Measurements from ENCODE around the gene FNDC7.
"Not testable (repeated sequence)": the region's sequence is repeated elsewhere in the genome, so short reads cannot be mapped to it uniquely, and the experiment has no call there.

Gene FNDC7

DNA sequence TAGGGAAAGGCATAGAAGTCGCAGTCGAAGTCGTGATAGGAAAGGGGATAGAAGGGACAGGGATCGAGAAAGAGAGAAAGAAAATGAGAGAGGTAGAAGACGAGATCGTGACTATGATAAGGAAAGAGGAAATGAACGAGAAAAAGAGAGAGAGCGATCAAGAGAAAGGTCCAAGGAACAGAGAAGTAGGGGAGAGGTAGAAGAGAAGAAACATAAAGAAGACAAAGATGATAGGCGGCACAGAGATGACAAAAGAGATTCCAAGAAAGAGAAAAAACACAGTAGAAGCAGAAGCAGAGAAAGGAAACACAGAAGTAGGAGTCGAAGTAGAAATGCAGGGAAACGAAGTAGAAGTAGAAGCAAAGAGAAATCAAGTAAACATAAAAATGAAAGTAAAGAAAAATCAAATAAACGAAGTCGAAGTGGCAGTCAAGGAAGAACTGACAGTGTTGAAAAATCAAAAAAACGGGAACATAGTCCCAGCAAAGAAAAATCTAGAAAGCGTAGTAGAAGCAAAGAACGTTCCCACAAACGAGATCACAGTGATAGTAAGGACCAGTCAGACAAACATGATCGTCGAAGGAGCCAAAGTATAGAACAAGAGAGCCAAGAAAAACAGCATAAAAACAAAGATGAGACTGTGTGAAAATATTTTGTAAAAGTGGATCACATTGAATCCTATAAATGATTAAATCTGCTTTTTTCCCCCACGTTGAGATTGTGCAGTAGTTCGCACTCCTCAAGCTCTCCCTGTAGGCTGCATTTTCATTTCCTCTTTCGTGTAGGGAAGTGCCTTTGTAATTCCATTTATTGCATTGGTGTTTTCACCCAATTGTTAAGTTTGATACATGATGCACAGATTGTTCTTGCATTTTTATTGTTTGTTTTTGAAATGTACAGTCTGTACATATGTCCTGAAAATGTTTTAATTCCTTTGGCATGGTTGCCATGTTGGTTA lies 13.1 kb upstream of the FNDC7 start:
- no peak for DNase-seq (ENCODE audit: low read depth in 3 of 3, low spot score in 1 of 3)

- DNase-seq (ENCODE audit: low read depth in 3 of 3, low spot score in 1 of 3) = no peak
Measured at GRCh38 chr1:108701176-108701849, 11.4 kb upstream of the FNDC7 start.

GRCh38 chr1:108702109-108702508 lies 10.6 kb upstream of the FNDC7 start:
- not testable (repeated sequence) for DNase-seq (ENCODE audit: low read depth in 3 of 3, low spot score in 1 of 3)

- DNase-seq (ENCODE audit: low read depth in 3 of 3, low spot score in 1 of 3) = no peak
Measured at GRCh38 chr1:108703939-108704338, 8.8 kb upstream of the FNDC7 start.

- DNase-seq (ENCODE audit: low read depth in 3 of 3, low spot score in 1 of 3) = no peak
Measured at GRCh38 chr1:108704496-108704895, 8.2 kb upstream of the FNDC7 start.

DNA sequence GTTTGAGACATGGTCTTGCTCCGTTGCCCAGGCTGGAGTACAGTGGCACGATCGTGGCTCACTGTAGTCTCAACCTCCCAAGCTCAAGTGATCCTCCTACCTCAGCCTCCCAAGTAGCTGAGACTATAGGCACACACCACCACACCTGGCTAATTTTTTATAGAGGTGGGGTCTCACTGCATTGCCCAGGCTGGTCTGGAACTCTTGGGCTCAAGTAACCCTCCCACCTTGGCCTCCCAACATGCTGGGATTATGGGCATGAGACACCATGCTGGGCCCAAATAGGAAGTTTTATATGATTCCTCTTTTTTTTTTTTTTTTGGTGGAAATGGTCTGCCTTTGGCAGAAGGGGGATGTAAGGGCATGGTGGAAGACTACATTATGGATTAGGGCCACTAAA lies 6.1 kb upstream of the FNDC7 start:
- no peak for DNase-seq (ENCODE audit: low read depth in 3 of 3, low spot score in 1 of 3)

DNA sequence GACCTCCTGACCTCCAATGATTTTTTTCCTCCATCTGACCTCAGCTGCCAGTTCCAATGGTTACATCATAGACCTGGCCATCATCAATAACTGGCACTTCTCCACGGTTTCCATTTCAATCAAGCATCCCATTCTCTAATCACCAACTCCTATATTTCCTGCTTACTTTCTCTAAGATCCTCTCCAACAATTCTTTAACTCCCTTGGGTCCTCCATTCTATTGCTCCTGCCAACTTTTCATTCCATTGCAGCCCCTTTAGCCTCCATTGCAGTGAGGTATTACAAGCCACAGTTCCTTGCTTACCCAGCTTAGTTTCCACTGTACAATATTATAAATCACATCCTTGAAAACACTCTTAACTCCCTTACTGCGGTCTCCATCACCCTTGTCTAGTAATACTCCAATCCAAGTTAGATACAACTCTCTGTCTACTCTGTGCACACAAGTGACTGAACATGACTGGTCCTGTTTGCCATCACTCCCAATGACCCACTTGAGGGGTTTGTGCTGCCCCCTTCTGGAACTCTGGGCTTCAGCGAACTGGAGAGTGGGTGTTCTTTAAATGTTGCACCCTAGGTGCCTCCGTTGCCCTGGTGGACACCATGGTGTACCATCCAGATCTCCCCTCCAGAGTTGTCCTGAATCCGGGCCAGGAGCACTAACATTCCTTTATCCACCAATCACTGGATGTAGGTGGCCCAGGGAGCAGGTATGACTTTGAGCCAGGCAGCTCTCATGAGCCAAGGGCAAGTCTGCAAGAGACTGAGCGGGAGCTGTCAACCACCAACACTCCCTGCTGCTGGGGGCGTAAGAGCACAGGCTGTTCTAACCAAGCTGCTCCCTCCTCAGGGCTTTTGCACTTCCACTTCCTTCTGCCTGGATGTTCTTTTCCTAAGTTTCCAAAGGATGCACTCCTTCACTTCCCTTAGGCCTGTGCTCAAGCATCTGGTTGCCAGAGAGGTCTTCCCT lies 3.7 kb upstream of the FNDC7 start:
- DNase-seq (ENCODE audit: low read depth in 3 of 3, low spot score in 1 of 3) = peak; percentile 13 to 40 (median 32)

GRCh38 chr1:108715932-108716331 lies 3.2 kb downstream of the FNDC7 start:
- DNase-seq (ENCODE audit: low read depth in 3 of 3, low spot score in 1 of 3) = no peak

GRCh38 chr1:108716437-108717230 lies 3.9 kb downstream of the FNDC7 start:
- no peak for DNase-seq (ENCODE audit: low read depth in 3 of 3, low spot score in 1 of 3)

GRCh38 chr1:108717774-108718316 lies 5.1 kb downstream of the FNDC7 start:
- no peak for DNase-seq (ENCODE audit: low read depth in 3 of 3, low spot score in 1 of 3)

DNA sequence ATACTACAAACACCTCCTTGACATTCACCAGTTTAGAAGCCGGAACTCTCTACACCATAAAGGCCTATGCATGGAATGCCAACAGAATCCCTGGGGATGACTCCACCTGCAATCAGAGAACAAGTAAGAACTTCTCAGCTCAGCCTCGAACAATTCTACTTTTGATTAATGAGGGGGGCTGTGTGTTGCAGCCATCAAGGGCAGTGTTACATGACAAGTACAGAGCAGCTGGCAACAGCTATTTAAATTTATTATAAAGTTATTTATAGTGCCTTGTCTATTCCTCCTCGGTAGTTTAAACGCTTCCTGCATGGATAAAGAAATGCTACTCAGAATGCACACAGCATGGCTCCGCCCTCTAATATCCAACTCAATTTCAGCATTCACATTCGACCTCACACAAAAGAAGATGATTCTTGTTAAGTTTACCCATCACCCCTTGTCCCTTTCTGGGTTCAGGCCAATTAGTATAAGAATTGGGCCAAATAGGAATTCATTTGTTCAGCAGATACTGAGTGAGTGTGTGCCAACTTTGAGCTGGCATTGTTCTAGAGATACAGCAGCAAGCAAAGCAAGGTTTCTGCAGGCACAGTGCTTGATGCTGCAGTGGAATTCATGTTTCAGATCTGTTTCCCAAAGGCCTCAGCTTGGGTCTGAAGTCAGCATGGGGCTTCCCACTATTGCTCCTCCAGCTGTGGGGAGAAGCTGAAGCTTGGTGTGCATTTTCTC lies 6.4 kb downstream of the FNDC7 start:
- DNase-seq (ENCODE audit: low read depth in 3 of 3, low spot score in 1 of 3) = no peak

- DNase-seq (ENCODE audit: low read depth in 3 of 3, low spot score in 1 of 3) = no peak
Measured at GRCh38 chr1:108719656-108720435, 7.1 kb downstream of the FNDC7 start.

DNA sequence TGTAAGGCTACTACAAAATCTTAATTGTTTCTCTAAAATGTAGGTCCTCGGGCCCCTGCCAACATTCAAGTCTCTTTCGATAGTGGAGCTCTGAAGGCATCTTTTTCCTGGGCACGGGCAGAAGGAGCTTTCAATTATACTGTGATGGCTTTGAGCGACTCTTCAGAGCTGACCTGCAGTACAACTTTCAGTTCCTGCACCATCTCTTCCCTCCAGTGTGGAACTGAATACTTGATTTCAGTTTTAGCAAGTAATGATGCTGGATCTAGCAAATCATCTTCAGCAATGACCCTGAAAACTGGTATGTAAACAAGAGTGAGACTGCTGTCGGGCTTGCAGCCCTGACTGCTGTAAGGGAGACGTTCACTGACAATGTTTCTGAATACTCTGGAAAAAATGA lies 9.6 kb downstream of the FNDC7 start:
- no peak for DNase-seq (ENCODE audit: low read depth in 3 of 3, low spot score in 1 of 3)

GRCh38 chr1:108725906-108726305 lies 13.2 kb downstream of the FNDC7 start:
- DNase-seq (ENCODE audit: low read depth in 3 of 3, low spot score in 1 of 3) = no peak

- DNase-seq (ENCODE audit: low read depth in 3 of 3, low spot score in 1 of 3) = no peak
Measured at GRCh38 chr1:108728327-108728923, 15.7 kb downstream of the FNDC7 start.

- no peak for DNase-seq (ENCODE audit: low read depth in 3 of 3, low spot score in 1 of 3)
Measured at GRCh38 chr1:108729481-108729880, 16.8 kb downstream of the FNDC7 start.

DNA sequence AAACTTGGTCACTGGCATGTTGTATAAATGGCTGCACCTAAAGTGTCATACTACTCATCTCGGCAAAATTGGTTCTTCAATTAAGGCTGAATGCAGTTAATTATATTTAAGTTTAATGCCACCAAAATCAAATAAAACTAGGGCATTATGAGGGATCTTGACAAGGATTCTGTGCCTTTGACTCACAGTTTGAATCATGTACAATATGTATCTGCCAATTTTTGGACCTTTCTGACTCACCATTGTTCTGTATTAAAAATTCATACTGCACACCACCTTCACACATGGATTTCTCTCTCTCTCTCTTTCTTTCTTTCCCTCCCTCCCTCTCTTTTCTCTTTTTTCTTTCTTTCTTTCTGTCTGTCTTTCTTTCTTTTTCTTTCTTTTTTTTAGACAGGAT lies 19.7 kb downstream of the FNDC7 start:
- no peak for DNase-seq (ENCODE audit: low read depth in 3 of 3, low spot score in 1 of 3)

GRCh38 chr1:108734171-108734865 lies 21.6 kb downstream of the FNDC7 start:
- no peak for DNase-seq (ENCODE audit: low read depth in 3 of 3, low spot score in 1 of 3)

All from stimulated activated CD4-positive, alpha-beta T cell treated with anti-CD3 and anti-CD28 coated beads, TNF-alpha, amount 100 ng/mL, for 1 hour (primary cell).